Measurements from ENCODE around the gene TMEM143.

GRCh38 chr19:48338802-48339503, 24.8 kb downstream of the TMEM143 start:
- TF ChIP-seq CTCF (IDR thresholded peaks at IDR 0.05) (no peak), POLR2A (IDR thresholded peaks at IDR 0.05) (no peak)

All from esophagus squamous epithelium (tissue), 4 donors.